HEK293 (cell line): ENCODE results near the gene GPR153.

Experiments used
- EGR2 ChIP-seq: fragments of 450-650 bp; formaldehyde crosslinking; IDR thresholded peaks from 2 replicates; pipeline ENCODE4 v1.5.1; 2016; ENCODE audit warnings: low read depth, missing biosample characterization, missing genetic modification characterization
- GLIS1 ChIP-seq: fragments of 450-650 bp; formaldehyde crosslinking; IDR thresholded peaks from 2 replicates; pipeline ENCODE4 v1.5.1; 2016; ENCODE audit warnings: missing biosample characterization, missing genetic modification characterization
- ZBTB17 ChIP-seq: fragments of 450-650 bp; formaldehyde crosslinking; IDR thresholded peaks from 2 replicates; pipeline ENCODE4 v1.5.1; 2016; ENCODE audit warnings: missing biosample characterization, missing genetic modification characterization
- ZBTB20 ChIP-seq: fragments of 450-650 bp; formaldehyde crosslinking; IDR thresholded peaks from 2 replicates; pipeline ENCODE4 v1.5.1; 2016; ENCODE audit warnings: missing biosample characterization, missing genetic modification characterization
- ZBTB21 ChIP-seq: fragments of 450-650 bp; formaldehyde crosslinking; IDR thresholded peaks from 2 replicates; pipeline ENCODE4 v1.5.1; 2017; ENCODE audit warnings: missing biosample characterization, missing genetic modification characterization
- ZBTB7A ChIP-seq: fragments of 450-650 bp; formaldehyde crosslinking; IDR thresholded peaks from 2 replicates; pipeline ENCODE4 v1.5.1; 2016; ENCODE audit warnings: low read depth, missing biosample characterization, missing genetic modification characterization
- ZEB2 ChIP-seq: fragments of 450-650 bp; formaldehyde crosslinking; IDR thresholded peaks from 2 replicates; pipeline ENCODE4 v1.5.1; 2016; ENCODE audit warnings: missing biosample characterization, missing genetic modification characterization
- ZFP41 ChIP-seq: fragments of 450-650 bp; formaldehyde crosslinking; IDR thresholded peaks from 2 replicates; pipeline ENCODE4 v1.5.1; 2016; ENCODE audit warnings: missing biosample characterization, missing genetic modification characterization, borderline replicate concordance
- ZNF155 ChIP-seq: fragments of 450-650 bp; formaldehyde crosslinking; IDR thresholded peaks from 2 replicates; pipeline ENCODE4 v1.5.1; 2016; ENCODE audit warnings: missing biosample characterization, missing genetic modification characterization
- ZNF16 ChIP-seq: fragments of 450-650 bp; formaldehyde crosslinking; IDR thresholded peaks from 2 replicates; pipeline ENCODE4 v1.5.1; 2016; ENCODE audit warnings: low read depth, missing biosample characterization, missing genetic modification characterization
- ZNF214 ChIP-seq: fragments of 450-650 bp; formaldehyde crosslinking; IDR thresholded peaks from 2 replicates; pipeline ENCODE4 v1.5.1; 2017; ENCODE audit warnings: missing biosample characterization, mild to moderate bottlenecking, missing genetic modification characterization, borderline replicate concordance
- ZNF221 ChIP-seq: fragments of 450-650 bp; formaldehyde crosslinking; IDR thresholded peaks from 2 replicates; pipeline ENCODE4 v1.5.1; 2017; ENCODE audit warnings: missing biosample characterization, missing genetic modification characterization, borderline replicate concordance
- ZNF239 ChIP-seq: fragments of 450-650 bp; formaldehyde crosslinking; IDR thresholded peaks from 2 replicates; pipeline ENCODE4 v1.5.1; 2016; ENCODE audit warnings: missing biosample characterization, missing genetic modification characterization
- ZNF24 ChIP-seq: fragments of 450-650 bp; formaldehyde crosslinking; IDR thresholded peaks from 2 replicates; pipeline ENCODE4 v1.5.1; 2016; ENCODE audit warnings: missing biosample characterization, missing genetic modification characterization
- ZNF302 ChIP-seq: fragments of 450-650 bp; formaldehyde crosslinking; IDR thresholded peaks from 2 replicates; pipeline ENCODE4 v1.5.1; 2016; ENCODE audit warnings: missing biosample characterization, missing genetic modification characterization, low read depth
- ZNF404 ChIP-seq: fragments of 450-650 bp; formaldehyde crosslinking; IDR thresholded peaks from 2 replicates; pipeline ENCODE4 v1.5.1; 2017; ENCODE audit warnings: missing biosample characterization, missing genetic modification characterization
- ZNF423 ChIP-seq: fragments of 450-650 bp; formaldehyde crosslinking; IDR thresholded peaks from 2 replicates; pipeline ENCODE4 v1.5.1; 2016; ENCODE audit warnings: missing biosample characterization, missing genetic modification characterization
- ZNF529 ChIP-seq: fragments of 450-650 bp; formaldehyde crosslinking; IDR thresholded peaks from 2 replicates; pipeline ENCODE4 v1.5.1; 2017; ENCODE audit warnings: missing genetic modification characterization, missing biosample characterization; ENCODE audit not compliant: insufficient replicate concordance
- ZNF560 ChIP-seq: fragments of 450-650 bp; formaldehyde crosslinking; IDR thresholded peaks from 2 replicates; pipeline ENCODE4 v1.5.1; 2017; ENCODE audit warnings: missing biosample characterization, missing genetic modification characterization, borderline replicate concordance
- ZNF561 ChIP-seq: fragments of 450-650 bp; IDR thresholded peaks from 2 replicates; pipeline ENCODE4 v1.5.1; 2018; ENCODE audit warnings: missing biosample characterization, missing genetic modification characterization, borderline replicate concordance
- ZNF585B ChIP-seq: fragments of 450-650 bp; formaldehyde crosslinking; IDR thresholded peaks from 2 replicates; pipeline ENCODE4 v1.5.1; 2016; ENCODE audit warnings: missing biosample characterization, missing genetic modification characterization
- ZNF596 ChIP-seq: fragments of 450-650 bp; IDR thresholded peaks from 2 replicates; pipeline ENCODE4 v1.5.0; 2018; ENCODE audit warnings: missing biosample characterization, mild to moderate bottlenecking, missing genetic modification characterization, moderate library complexity
- ZNF624 ChIP-seq: fragments of 450-650 bp; formaldehyde crosslinking; IDR thresholded peaks from 2 replicates; pipeline ENCODE4 v1.5.1; 2017; ENCODE audit warnings: missing biosample characterization, missing genetic modification characterization
- ZNF626 ChIP-seq: fragments of 450-650 bp; sonication (Bioruptor Pico); formaldehyde crosslinking; IDR thresholded peaks from 2 replicates; pipeline ENCODE4 v1.5.1; 2018; ENCODE audit warnings: missing biosample characterization, missing genetic modification characterization, inconsistent platforms
- ZNF664 ChIP-seq: fragments of 450-650 bp; formaldehyde crosslinking; IDR thresholded peaks from 2 replicates; pipeline ENCODE4 v1.5.1; 2016; ENCODE audit warnings: missing biosample characterization, missing genetic modification characterization
- ZNF776 ChIP-seq: fragments of 450-650 bp; formaldehyde crosslinking; IDR thresholded peaks from 2 replicates; pipeline ENCODE4 v1.5.0; 2017; ENCODE audit warnings: missing biosample characterization, missing genetic modification characterization, borderline replicate concordance
- ZNF837 ChIP-seq: fragments of 450-650 bp; formaldehyde crosslinking; IDR thresholded peaks from 2 replicates; pipeline ENCODE4 v1.5.1; 2016; ENCODE audit warnings: missing biosample characterization, missing genetic modification characterization
- ZSCAN30 ChIP-seq: fragments of 450-650 bp; IDR thresholded peaks from 2 replicates; pipeline ENCODE4 v1.5.1; 2018; ENCODE audit warnings: missing biosample characterization, mild to moderate bottlenecking, missing genetic modification characterization, moderate library complexity
- TF ChIP-seq, protein P1 (sequence below): fragments of 450-650 bp; formaldehyde crosslinking; IDR thresholded peaks from 2 replicates; pipeline ENCODE4 v1.5.1; 2016; ENCODE audit warnings: missing biosample characterization, missing genetic modification characterization
- TF ChIP-seq, protein P2 (sequence below): fragments of 450-650 bp; formaldehyde crosslinking; conservative IDR thresholded peaks from 2 replicates; pipeline ENCODE4 v1.5.1; 2016; ENCODE audit warnings: low read depth, missing biosample characterization, missing genetic modification characterization
- TF ChIP-seq, protein P3 (sequence below): fragments of 450-650 bp; formaldehyde crosslinking; IDR thresholded peaks from 2 replicates; pipeline ENCODE4 v1.5.1; 2016; ENCODE audit warnings: missing biosample characterization, missing genetic modification characterization

Gene GPR153

DNA sequence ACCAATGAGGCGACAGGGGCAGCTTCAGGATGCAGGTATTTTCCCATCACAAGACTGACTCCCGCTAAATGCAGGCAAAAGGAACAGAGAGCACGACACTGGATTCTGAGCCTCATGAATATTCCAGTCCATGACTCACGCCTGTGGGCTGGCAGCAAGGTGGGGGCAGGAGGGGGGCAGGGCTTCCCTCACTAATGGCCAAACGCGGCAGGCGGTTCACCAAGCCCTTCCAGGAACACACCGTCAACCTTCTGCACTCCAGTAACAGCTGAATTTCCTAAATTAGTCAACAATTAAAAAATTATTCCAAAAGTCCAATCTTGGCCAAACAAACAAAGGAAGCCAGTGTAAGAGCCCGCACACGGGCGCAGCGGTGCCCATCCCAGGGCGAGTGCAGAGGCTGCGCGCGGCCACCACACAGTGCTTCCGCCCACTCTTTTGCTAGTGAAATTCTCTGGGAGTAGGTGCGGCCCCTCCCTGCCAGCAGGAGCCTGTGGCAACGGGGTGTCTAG is 12.5 kb upstream of the GPR153 start (continued):
- TF ChIP-seq, protein P1, sequence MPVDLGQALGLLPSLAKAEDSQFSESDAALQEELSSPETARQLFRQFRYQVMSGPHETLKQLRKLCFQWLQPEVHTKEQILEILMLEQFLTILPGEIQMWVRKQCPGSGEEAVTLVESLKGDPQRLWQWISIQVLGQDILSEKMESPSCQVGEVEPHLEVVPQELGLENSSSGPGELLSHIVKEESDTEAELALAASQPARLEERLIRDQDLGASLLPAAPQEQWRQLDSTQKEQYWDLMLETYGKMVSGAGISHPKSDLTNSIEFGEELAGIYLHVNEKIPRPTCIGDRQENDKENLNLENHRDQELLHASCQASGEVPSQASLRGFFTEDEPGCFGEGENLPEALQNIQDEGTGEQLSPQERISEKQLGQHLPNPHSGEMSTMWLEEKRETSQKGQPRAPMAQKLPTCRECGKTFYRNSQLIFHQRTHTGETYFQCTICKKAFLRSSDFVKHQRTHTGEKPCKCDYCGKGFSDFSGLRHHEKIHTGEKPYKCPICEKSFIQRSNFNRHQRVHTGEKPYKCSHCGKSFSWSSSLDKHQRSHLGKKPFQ (tag by site-specific recombination) = no peak
- TF ChIP-seq ZEB2 (tag by site-specific recombination) (0 out of 2 replicates have a peak, but pooled peaks have one; percentile 25), ZNF423 (tag by site-specific recombination) (no peak), ZNF239 (tag by site-specific recombination) (no peak), EGR2 (peak; percentile 83), ZNF776 (no peak), ZBTB7A (tag by site-specific recombination) (no peak), ZNF155 (no peak), GLIS1 (tag by site-specific recombination) (peak; percentile 16; the same call in 1 of the 2 replicates), ZNF302 (tag by site-specific recombination) (no peak), ZNF16 (tag by site-specific recombination) (no peak), ZNF596 (no peak), ZSCAN30 (tag by site-specific recombination) (no peak), ZNF529 (no peak), ZBTB17 (tag by site-specific recombination) (no peak; the same call in 1 of the 2 replicates), ZNF561 (tag by site-specific recombination) (no peak), ZBTB20 (no peak), ZNF664 (no peak), ZNF560 (tag by site-specific recombination) (no peak), ZBTB21 (no peak), ZNF624 (tag by site-specific recombination) (no peak), ZNF24 (tag by site-specific recombination) (no peak), ZNF214 (tag by site-specific recombination) (no peak), ZNF837 (no peak), ZNF626 (no peak), ZNF221 (tag by site-specific recombination) (no peak), ZFP41 (no peak), ZNF585B (tag by site-specific recombination) (no peak), ZNF404 (no peak)
- TF ChIP-seq, protein P2, sequence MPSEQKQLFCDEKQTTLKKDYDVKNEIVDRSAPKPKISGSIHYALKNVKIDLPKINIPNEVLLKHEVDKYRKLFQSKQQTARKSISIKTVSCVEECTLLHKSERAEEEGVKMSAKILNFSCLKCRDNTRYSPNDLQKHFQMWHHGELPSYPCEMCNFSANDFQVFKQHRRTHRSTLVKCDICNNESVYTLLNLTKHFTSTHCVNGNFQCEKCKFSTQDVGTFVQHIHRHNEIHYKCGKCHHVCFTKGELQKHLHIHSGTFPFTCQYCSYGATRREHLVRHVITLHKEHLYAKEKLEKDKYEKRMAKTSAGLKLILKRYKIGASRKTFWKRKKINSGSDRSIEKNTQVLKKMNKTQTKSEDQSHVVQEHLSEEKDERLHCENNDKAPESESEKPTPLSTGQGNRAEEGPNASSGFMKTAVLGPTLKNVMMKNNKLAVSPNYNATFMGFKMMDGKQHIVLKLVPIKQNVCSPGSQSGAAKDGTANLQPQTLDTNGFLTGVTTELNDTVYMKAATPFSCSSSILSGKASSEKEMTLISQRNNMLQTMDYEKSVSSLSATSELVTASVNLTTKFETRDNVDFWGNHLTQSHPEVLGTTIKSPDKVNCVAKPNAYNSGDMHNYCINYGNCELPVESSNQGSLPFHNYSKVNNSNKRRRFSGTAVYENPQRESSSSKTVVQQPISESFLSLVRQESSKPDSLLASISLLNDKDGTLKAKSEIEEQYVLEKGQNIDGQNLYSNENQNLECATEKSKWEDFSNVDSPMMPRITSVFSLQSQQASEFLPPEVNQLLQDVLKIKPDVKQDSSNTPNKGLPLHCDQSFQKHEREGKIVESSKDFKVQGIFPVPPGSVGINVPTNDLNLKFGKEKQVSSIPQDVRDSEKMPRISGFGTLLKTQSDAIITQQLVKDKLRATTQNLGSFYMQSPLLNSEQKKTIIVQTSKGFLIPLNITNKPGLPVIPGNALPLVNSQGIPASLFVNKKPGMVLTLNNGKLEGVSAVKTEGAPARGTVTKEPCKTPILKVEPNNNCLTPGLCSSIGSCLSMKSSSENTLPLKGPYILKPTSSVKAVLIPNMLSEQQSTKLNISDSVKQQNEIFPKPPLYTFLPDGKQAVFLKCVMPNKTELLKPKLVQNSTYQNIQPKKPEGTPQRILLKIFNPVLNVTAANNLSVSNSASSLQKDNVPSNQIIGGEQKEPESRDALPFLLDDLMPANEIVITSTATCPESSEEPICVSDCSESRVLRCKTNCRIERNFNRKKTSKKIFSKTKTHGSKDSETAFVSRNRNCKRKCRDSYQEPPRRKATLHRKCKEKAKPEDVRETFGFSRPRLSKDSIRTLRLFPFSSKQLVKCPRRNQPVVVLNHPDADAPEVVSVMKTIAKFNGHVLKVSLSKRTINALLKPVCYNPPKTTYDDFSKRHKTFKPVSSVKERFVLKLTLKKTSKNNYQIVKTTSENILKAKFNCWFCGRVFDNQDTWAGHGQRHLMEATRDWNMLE = no peak
- TF ChIP-seq, protein P3, sequence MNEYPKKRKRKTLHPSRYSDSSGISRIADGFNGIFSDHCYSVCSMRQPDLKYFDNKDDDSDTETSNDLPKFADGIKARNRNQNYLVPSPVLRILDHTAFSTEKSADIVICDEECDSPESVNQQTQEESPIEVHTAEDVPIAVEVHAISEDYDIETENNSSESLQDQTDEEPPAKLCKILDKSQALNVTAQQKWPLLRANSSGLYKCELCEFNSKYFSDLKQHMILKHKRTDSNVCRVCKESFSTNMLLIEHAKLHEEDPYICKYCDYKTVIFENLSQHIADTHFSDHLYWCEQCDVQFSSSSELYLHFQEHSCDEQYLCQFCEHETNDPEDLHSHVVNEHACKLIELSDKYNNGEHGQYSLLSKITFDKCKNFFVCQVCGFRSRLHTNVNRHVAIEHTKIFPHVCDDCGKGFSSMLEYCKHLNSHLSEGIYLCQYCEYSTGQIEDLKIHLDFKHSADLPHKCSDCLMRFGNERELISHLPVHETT = peak; percentile 71; the same call in 1 of the 2 replicates
